HG03045 (cell line): ENCODE measurements around the gene PKDCC.
"Not testable (repeated sequence)": the region's sequence is repeated elsewhere in the genome, so short reads cannot be mapped to it uniquely, and the experiment has no call there.

Source experiments
- ATAC-seq: cut with Tn5 transposase; IDR thresholded peaks from one replicate; pipeline ENCODE4 v1.9.1; 2021; ENCODE audit warnings: mild to moderate bottlenecking, moderate library complexity; ENCODE audit not compliant: unreplicated experiment

Gene PKDCC

DNA sequence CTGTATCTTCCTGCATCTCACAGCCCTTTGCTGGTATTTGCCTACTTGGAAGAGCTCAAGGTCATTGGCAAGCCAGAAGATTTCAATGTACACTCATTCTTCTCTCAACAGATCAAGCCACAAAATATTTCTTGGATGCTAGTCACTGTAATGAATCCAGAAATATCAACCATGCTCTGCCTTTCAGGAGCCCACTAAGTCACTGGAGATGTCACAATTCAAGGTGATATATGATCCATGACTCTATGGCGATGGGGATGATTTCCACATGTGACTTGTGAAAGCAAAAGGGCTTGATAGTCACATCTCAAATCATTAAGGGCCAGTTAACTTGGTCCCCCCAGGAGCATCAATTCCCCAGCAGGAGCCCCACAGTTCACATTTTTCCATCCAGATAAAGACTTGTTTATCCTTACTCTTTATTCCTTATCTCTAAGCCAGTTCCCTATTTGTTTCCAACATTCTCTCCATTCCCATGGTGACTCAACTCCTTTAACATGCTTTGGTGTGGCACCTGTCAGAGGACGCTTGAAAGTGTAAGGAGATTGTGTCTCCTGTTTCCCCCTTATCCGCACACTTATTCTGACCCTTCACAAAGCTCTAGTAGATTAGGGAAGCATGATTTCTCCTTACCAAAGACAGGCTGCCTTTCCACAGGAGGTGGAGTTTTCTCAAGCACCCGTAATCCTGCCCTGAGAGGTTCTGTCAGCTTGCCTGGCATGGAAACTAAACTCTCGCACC lies 15.8 kb downstream of the PKDCC start:
- no peak for ATAC-seq

DNA sequence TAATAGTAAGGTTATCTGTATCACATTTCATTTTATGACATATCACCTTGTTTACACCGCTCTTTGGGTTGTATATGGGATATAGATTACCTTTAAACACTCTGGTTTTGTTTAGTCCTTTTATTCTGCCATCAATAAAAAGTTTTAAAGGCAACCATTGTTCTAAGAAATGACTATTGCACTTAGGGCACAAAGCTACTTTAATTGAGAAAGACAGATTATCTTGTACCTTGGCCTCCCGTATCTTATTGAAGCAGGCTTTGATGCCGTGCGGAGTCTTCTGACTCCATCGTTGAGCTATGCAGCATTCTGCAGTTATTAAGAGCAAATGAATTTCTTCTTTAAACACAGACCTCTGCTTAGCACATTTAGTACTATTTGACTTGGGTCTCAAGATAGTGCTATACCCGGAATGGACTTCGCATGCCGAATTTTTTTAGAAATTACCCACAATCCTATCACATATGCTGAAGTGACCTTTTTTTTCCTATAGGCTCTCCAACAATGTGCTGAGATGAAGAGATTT lies 16.7 kb downstream of the PKDCC start:
- ATAC-seq, result no peak

DNA sequence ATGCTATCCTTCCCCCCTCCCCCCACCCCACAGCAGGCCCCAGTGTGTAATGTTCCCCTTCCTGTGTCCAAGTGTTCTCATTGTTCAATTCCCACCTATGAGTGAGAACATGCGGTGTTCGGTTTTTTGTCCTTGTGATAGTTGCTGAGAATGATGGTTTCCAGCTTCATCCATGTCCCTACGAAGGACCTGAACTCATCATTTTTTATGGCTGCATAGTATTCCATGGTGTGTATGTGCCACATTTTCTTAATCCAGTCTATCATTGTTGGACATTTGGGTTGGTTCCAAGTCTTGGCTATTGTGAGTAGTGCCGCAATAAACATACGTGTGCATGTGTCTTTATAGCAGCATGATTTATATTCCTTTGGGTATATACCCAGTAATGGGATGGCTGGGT lies 17.9 kb downstream of the PKDCC start:
- ATAC-seq, result not testable (repeated sequence)

DNA sequence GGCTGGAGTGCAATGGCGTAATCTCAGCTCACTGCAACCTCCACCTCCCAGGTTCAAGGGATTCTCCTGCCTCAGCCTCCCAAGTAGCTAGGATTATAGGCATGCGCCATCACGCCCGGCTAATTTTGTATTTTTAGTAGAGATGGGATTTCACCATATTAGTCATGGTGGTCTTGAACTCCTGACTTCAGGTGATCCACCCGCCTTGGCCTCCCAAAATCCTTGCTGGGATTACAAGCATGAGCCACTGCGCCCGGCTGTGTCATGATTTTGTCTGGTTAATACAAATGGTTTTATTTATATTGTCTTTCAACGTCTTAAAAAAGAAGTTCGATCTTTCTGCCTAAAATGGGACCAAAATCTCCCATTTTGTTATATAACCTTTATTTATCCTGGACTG lies 19.2 kb downstream of the PKDCC start:
- ATAC-seq, result not testable (repeated sequence)

DNA sequence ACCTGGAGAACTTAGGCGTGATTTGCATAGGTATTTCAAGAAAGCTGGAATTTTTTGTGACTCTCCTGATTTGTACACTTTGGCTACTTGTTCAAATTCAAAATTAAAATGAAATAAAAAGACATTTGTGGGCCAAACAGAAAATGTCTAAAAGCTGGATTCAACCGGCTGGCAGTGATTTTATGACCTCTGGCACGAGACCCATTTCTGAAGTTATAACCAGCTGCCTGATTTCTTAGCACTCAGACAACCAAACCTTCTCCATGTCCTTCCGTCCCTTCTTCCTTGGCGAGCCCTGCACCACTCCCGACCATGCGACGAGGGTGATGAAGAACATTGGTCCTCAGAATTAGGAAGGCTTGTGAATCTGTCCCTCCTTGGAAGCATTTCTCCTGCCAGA lies 19.7 kb downstream of the PKDCC start:
- ATAC-seq, result no peak

DNA sequence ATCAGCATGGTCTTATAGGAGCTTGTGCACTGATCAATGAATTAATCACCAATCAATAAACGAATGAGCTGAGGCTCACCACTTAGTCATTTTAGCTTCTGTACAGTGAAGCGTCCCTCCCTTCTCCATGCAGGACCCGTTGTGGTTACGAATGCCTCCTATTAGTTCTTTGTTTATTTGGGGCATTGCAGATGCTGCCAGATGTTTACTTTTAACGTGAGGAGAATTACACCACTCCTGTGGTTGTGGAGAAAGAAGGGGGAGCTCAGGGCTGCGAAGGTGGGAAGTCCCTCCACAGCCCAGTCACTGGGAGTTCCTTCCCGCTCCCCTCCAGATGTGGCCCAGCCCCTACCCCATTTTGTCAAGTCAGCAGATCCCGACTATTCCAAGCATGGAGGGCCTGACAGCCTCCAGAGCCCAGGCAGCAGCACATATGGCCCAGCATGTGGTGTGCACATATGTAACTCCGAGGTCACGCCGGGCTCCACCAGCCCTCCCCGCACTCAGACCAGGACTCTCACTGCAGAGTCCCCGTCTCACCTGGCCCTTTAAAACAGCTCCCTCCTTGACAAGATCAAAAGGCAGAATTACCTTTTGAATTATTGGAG lies 20.9 kb downstream of the PKDCC start:
- ATAC-seq, result no peak

DNA sequence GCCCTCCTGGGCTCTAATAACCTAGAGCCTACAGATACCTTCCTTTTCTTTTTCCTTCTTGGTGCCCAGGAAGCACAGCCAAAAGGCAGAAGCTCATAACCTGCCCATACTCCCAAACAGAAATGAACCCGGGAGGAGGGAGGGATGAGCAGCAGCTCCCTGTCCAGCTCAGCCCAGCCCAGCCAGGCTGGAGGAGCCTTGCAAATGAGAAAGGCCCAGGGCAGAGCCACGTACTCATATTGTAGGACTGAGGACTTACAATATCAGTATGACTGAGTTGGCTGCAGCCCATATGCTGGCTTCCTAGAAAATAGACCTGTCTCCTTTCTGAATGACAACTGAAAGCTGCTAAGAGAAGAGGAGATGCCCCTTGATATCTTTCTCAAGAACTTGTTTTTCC lies 21.7 kb downstream of the PKDCC start:
- no peak for ATAC-seq

DNA sequence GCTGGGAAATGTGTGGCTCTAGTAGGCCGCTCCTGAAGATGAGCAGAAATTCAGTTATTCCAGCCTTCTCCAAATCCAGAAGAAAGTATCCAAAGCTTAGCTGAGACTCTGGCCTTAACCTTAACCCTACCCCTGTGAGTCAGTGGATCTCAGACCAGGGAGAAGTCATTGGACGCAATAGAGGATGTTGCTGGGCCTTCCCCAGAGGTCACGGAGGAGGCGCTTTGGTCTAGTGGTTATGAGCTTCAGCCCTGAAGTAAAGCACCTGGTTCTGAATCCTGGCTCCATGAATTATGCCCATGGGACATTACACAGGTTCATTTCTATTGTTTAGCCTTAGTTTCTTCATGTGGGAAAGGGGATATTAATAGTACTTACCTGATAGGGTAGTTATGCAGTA lies 24.0 kb downstream of the PKDCC start:
- ATAC-seq, result no peak

DNA sequence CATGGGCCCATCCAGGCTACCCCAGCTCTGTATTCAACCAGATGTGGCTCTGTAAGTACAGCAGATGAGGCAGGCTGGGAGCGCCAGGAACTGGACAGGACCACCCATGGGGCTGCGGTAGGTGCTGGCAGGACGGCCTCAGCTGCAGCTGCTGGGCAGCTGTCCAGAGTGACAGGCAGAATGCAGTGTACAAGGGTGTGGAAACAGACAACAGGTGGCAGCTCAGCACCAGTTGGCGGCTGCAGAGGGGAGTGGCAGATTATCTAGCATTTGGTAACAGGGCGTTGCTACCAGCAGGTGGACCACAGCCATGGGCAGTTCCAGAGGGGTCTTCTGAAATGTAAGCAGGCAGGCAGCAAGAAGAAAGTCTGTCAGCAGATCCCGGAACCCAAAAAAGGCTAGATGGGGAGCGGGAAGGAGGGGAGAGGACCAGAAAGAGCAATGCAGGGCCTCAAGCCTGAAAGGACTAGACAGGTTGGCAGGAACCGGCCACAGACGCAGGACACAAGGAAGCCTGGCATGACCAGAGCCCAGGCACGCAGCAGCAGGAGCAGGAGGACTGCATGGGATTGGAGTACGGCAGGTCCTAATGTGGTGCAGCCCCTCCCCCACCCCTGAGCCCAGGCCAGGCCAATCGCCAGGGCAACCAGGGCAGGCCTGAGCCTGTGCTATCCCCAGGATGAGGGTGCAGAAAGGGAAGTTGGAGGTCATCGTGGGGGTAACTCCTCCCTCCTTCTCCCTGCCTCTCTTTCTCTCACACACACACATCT lies 24.7 kb downstream of the PKDCC start:
- ATAC-seq, result no peak

DNA sequence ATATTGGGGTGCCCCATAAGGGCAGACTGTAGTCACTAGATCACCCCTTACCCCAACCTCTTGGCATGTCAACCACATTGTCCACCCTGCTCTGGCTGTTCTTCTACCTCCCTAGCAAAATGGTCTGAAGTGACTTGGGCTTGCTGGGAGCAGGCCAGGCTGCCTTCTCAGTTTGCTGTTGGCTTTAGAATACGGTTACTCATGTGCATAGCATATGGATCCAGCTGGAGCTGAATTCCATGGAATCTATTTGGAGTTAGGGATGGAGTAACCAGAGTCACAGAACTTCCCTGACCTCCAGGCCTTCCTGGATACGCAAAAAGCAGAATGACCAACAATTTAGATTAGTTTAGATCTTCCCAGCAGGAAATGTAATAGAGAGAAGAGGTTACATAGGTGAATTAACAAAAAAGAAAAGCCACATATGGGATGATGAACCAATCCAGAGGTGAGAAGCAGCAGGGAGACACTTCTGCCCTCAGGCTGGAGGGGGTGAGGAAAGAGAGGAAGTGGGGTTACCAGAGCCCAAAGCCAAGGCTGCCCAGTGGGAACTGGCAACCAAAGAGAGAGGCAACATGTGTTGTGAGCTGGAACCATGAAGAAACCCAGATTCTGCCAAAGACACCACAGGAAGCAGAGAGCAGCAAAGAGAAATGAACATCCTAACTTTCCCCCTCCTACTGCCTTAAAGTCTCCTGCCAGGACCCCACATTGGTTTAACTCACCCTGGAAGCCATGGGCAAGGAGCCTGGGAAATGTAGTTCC lies 26.1 kb downstream of the PKDCC start:
- no peak for ATAC-seq

DNA sequence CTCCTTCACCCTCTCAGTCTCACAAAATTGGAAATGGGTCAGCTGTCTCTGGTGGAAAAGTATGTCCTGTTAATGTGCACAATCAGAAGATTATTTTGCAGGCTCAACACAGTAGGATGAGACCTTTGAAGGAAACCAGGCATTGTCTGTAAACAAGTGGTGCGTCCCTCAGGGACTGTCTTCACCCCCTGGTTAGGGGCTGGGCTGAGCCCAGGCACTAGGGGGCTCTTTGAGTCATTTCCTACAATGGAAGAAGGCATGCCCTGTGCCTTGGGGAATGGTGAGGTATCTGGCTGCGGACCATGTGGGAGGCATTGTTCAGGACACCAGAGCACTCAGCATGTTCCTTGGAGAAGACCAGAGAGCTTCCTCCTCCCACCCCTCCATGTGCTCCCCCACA lies 26.8 kb downstream of the PKDCC start:
- ATAC-seq, result no peak

DNA sequence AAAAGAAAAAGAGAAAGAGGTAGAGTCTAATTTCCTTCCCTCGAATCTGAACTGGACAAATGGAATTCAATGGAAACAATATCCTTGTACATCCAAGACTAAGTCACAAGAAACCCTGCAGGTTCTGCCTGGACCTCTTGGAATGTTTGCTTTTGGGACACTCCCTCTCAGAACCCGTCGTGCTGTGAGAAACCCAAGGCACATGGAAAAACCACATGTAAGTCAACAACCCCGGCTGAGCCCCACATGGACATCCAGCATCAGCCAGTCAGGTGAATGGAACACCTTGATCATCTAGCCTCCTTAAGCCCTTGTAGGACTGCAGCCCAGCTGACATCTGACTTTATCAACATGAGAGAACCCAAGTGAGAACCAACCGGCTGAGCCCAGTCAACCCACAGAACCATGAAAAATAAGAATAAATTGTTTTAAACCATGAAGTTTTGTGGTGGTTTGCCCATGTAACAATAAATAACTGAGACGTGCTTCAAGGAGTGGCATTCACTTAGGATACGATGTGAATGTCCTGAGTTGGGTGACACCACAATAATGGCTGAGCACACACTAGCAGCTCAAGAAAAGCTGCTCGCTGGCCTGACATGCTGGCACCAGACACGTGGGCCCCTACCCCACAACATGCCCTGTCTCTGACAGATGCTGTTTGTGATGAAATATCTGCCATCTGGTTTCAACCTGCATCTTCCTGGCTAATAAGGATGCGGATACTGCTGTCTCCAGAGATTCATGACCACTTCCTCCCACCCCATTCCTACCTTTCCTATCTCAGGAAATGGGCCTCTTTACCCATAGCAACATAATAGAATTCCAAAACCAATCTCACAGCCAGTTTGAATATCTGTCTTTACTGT lies 28.8 kb downstream of the PKDCC start:
- ATAC-seq, result no peak

DNA sequence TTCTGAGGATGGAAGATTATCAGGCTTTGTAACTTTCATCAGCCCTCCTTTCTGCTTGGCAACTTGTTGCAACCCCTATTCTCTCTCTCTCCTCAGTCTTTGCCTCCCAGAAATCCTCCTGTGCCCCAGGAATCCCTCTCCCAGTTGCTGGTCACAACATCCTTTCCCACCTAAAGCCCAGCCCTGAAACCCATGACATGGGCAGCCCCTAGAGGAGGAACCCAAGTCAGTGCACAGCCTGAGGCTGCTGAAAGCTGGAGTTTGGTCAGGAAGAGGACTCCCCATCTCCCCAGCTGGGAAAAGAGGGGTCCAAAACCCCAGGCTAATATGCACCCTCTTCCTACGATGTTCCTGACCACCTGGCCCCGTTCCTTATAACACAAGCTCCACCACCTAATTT lies 29.5 kb downstream of the PKDCC start:
- no peak for ATAC-seq

DNA sequence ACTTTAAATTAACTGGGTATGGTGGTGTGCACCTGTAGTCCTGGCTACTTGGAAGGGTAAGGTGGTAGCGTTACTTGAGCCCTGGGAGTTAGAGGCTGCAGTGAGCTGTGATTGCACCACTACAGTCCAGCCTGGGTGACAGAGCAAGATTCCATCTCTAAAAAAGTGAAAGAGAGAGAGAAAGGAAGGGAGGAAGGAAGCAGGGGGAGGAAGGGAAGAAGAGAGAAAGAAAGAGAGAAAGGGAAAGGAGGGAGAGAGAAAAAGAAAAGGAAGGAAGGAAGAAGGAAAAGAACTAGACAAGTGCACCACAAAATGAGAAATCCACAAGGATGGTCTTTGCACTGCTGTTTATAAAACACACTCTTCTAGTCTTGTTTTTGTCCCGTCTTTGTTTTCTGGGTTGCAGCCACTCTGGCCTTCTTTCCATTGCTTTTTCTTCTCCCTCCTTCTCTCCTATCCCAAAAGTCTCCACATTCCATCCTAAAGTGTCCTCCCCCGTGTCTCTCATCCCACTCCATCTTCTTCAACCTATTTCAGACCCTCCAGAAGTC lies 32.0 kb downstream of the PKDCC start:
- ATAC-seq, result no peak

DNA sequence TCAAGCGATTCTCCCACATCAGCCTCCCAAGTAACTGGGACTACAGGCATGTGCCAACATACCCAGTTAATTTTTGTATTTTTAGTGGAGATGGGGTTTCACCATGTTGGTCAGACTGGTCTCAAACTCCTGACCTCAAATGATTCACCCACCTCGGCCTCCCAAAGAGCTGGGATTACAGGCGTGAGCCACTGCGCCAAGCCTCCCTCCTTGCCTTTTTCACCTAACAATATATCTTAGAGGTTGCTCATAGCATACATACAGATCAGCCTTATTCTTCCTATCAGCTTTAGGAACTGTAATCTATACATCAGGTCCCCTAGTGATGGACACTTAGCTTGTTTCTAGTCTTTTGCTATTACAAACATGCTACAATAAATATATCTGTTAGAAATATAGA lies 33.3 kb downstream of the PKDCC start:
- ATAC-seq, result not testable (repeated sequence)

DNA sequence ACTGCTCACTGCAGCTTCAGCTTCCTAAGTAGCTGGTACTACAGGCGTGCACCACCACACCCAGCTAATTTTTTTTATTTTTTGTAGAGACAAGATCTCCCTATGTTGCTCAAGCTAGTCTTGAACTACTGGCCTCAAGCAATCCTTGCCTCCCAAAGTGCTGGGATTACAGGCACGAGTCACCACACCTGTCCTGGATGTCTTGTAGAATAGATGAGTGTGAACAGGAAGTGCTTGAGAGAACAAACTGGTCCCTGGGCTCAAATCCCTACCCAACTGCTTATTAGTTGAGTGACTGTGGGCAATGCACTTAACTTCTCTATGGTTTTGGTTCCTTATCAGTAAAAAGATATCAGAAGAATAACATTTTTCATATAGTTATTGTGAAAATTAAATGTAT lies 34.2 kb downstream of the PKDCC start:
- no peak for ATAC-seq

DNA sequence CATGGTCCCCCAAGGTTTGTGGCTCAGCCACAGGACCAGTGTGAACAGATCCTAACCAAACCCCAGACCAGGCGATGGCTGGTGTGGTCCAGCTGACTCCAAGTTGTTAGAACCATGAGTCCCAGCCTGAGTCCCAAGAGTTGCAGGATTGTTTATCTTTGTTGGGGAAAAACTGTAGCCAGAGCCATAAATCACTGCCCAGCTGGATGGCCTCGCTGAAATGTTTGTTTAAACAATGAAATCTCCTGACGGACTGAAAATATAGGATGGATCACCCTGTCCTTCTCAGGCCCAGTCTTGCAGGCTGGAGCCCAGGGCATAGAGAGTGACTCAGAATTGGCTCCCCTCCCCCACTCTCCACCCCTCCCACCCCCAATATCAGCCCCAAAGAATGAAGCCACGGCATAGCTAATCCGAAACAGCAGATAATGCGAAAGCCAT lies 36.4 kb downstream of the PKDCC start:
- ATAC-seq, result no peak

DNA sequence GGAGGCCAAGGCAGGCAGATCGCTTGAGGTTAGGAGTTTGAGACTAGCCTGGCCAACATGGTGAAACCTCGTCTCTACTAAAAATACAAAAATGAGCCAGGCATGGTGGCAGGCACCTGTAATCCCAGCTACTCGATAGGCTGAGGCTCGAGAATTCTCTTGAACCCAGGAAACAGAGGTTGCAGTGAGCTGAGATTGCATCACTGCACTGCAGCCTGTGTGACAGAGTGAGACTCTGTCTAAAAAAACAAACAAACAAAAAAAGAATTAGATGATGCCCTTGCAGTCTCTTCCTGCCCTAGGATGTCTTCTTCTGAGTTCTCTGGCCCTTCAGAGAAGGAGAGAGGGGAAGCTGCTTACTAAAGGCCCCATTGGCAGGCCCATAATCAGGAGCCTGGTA lies 37.2 kb downstream of the PKDCC start:
- not testable (repeated sequence) for ATAC-seq

DNA sequence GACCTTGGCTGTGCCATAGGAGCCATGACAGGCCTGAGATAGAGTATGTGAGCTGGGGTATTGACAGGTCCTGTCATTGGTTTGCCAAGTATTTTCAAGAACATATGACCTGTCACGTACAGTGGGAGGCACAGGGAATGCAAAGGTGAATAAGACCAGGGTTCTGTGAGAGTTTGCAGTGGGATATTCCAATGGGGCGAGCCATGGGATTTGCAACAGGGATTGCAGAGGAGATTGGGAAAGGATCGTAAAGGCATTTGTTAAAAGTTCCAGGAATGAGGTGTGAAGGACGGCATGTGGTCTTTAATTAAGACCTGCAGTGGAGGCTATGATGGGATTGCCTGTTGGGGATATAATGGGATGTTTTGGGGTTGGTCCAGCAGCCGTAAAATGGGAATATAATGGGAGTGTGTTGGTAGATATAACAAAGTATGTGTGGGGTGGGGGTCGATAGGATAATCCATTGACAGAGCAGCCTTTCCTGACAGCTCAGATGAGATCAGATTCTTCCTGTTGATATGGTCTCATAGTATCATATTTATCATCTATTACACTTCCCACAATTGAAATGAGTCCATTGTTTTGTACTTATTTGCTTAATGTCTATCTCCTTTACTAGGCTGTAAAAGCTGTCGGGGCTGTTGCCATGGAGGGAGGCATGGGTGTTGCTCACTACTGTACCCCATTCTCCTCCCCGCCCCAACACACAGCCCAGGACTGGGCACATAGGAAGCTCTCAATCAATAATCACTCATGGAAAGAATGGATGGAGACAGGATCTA lies 38.1 kb downstream of the PKDCC start:
- no peak for ATAC-seq
